ENCODE results near the gene ZNF10.

The ZNF10 gene

GRCh38 chr12:133190176-133190575 lies 59.7 kb downstream of the ZNF10 start:
- Histone ChIP-seq H3K27me3 (ENCODE audit: insufficient read depth, poor library complexity, severe bottlenecking) (no peaks in the 10 kb centered on the region), H3K9me3 (ENCODE audit: severe bottlenecking) (peaks cover 22% of the 10 kb centered on the region), H3K27ac (ENCODE audit: poor library complexity, severe bottlenecking) (no peak overlapping the region), H3K36me3 (ENCODE audit: low read depth) (peaks cover 100% of the 10 kb centered on the region), H3K4me1 (ENCODE audit: insufficient read depth, poor library complexity, severe bottlenecking) (no peaks in the 10 kb centered on the region), H3K4me3 (ENCODE audit: severe bottlenecking) (no peak overlapping the region)
- TF ChIP-seq, protein P1, sequence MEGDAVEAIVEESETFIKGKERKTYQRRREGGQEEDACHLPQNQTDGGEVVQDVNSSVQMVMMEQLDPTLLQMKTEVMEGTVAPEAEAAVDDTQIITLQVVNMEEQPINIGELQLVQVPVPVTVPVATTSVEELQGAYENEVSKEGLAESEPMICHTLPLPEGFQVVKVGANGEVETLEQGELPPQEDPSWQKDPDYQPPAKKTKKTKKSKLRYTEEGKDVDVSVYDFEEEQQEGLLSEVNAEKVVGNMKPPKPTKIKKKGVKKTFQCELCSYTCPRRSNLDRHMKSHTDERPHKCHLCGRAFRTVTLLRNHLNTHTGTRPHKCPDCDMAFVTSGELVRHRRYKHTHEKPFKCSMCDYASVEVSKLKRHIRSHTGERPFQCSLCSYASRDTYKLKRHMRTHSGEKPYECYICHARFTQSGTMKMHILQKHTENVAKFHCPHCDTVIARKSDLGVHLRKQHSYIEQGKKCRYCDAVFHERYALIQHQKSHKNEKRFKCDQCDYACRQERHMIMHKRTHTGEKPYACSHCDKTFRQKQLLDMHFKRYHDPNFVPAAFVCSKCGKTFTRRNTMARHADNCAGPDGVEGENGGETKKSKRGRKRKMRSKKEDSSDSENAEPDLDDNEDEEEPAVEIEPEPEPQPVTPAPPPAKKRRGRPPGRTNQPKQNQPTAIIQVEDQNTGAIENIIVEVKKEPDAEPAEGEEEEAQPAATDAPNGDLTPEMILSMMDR (IDR thresholded peaks at IDR 0.05; ENCODE audit: poor library complexity, severe bottlenecking), result no peak
- ATAC-seq (ENCODE audit: low read depth) (no peak), DNase-seq (ENCODE audit: low spot score) (no peak)

GRCh38 chr12:133192847-133193246 lies 62.4 kb downstream of the ZNF10 start:
- Histone ChIP-seq H3K27me3 (ENCODE audit: insufficient read depth, poor library complexity, severe bottlenecking) (no peaks in the 10 kb centered on the region), H3K4me3 (ENCODE audit: severe bottlenecking) (no peak overlapping the region), H3K27ac (ENCODE audit: poor library complexity, severe bottlenecking) (no peak overlapping the region), H3K9me3 (ENCODE audit: severe bottlenecking) (peaks cover 21% of the 10 kb centered on the region), H3K36me3 (ENCODE audit: low read depth) (peaks cover 84% of the 10 kb centered on the region), H3K4me1 (ENCODE audit: insufficient read depth, poor library complexity, severe bottlenecking) (no peaks in the 10 kb centered on the region)
- TF ChIP-seq, protein P1 (IDR thresholded peaks at IDR 0.05; ENCODE audit: poor library complexity, severe bottlenecking), result no peak
- ATAC-seq (ENCODE audit: low read depth) (no peak), DNase-seq (ENCODE audit: low spot score) (no peak)

- H3K27me3 ChIP-seq (ENCODE audit: insufficient read depth, poor library complexity, severe bottlenecking), result no peaks in the 10 kb centered on the region
- no peak for ATAC-seq (ENCODE audit: low read depth)
- H3K36me3 ChIP-seq (ENCODE audit: low read depth), result peaks cover 37% of the 10 kb centered on the region
- DNase-seq (ENCODE audit: low spot score), result no peak
- no peak overlapping the region for H3K27ac ChIP-seq (ENCODE audit: poor library complexity, severe bottlenecking)
- TF ChIP-seq, protein P1 (IDR thresholded peaks at IDR 0.05; ENCODE audit: poor library complexity, severe bottlenecking), result no peak
- no peaks in the 10 kb centered on the region for H3K4me1 ChIP-seq (ENCODE audit: insufficient read depth, poor library complexity, severe bottlenecking)
- H3K4me3 ChIP-seq (ENCODE audit: severe bottlenecking), result no peak overlapping the region
- peaks cover 64% of the 10 kb centered on the region for H3K9me3 ChIP-seq (ENCODE audit: severe bottlenecking)
These were observed 71.5 kb downstream of the ZNF10 start for GRCh38 chr12:133201888-133202287.

DNA sequence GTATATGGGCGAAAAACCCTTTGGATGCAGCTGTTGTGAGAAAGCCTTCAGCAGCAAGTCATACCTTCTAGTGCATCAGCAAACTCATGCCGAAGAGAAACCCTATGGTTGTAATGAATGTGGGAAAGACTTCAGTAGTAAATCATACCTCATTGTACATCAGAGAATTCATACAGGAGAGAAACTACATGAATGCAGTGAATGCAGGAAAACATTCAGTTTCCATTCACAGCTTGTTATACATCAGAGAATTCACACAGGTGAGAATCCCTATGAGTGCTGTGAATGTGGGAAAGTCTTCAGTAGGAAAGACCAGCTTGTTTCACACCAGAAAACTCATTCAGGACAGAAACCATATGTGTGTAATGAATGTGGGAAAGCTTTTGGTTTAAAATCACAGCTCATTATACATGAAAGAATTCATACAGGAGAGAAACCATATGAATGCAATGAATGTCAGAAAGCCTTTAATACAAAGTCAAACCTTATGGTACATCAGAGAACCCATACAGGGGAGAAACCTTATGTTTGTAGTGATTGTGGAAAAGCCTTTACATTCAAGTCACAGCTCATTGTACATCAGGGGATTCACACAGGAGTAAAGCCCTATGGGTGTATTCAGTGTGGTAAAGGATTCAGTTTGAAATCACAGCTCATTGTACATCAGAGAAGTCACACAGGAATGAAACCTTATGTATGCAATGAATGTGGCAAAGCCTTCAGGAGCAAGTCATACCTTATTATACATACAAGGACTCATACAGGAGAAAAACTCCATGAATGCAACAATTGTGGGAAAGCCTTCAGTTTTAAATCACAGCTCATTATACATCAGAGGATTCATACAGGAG lies 72.3 kb downstream of the ZNF10 start:
- Histone ChIP-seq H3K27me3 (ENCODE audit: insufficient read depth, poor library complexity, severe bottlenecking) (no peaks in the 10 kb centered on the region), H3K9me3 (ENCODE audit: severe bottlenecking) (peaks cover 69% of the 10 kb centered on the region), H3K27ac (ENCODE audit: poor library complexity, severe bottlenecking) (no peak overlapping the region), H3K4me3 (ENCODE audit: severe bottlenecking) (no peak overlapping the region), H3K36me3 (ENCODE audit: low read depth) (peaks cover 37% of the 10 kb centered on the region), H3K4me1 (ENCODE audit: insufficient read depth, poor library complexity, severe bottlenecking) (no peaks in the 10 kb centered on the region)
- ATAC-seq (ENCODE audit: low read depth), result no peak
- DNase-seq (ENCODE audit: low spot score), result no peak
- TF ChIP-seq, protein P1 (IDR thresholded peaks at IDR 0.05; ENCODE audit: poor library complexity, severe bottlenecking), result no peak

Data from RWPE2 (cell line).